Epithelial cell of proximal tubule (primary cell): ENCODE results near the gene CELSR1. TPM values are rescaled to one million over a fixed set of nuclear protein-coding genes. Genes with fewer than 3 reads are reported as not detected.

Experiments
- DNase-seq: peaks from one replicate; pipeline ENCODE4 v3.0.0-alpha.2; 2011; ENCODE audit warnings: low read depth
- H3K4me3 ChIP-seq: 2 replicates; pipeline ENCODE4 v1.5.1; 2011; ENCODE audit warnings: low read depth, mild to moderate bottlenecking, low read length
- total RNA-seq: library from RNA; depleted of rRNA; stranded (reverse); fragments of >200 nt; gene quantifications from 2 replicates; pipeline ENCODE4 v1.2.3, GENCODE V29; 2015
- TF ChIP-seq, protein P1 (sequence below): conservative IDR thresholded peaks from 2 replicates; pipeline ENCODE4 v1.5.1; 2012; ENCODE audit warnings: low read depth, mild to moderate bottlenecking, low read length

The CELSR1 gene
- total RNA-seq, 1 donor from 2014 or later = 85.0 TPM

GRCh38 chr22:46387748-46388147 is 149.7 kb downstream of the CELSR1 start:
- H3K4me3 ChIP-seq = no peak overlapping the region
- no peak for DNase-seq
- TF ChIP-seq, protein P1, sequence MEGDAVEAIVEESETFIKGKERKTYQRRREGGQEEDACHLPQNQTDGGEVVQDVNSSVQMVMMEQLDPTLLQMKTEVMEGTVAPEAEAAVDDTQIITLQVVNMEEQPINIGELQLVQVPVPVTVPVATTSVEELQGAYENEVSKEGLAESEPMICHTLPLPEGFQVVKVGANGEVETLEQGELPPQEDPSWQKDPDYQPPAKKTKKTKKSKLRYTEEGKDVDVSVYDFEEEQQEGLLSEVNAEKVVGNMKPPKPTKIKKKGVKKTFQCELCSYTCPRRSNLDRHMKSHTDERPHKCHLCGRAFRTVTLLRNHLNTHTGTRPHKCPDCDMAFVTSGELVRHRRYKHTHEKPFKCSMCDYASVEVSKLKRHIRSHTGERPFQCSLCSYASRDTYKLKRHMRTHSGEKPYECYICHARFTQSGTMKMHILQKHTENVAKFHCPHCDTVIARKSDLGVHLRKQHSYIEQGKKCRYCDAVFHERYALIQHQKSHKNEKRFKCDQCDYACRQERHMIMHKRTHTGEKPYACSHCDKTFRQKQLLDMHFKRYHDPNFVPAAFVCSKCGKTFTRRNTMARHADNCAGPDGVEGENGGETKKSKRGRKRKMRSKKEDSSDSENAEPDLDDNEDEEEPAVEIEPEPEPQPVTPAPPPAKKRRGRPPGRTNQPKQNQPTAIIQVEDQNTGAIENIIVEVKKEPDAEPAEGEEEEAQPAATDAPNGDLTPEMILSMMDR = no peak

DNA sequence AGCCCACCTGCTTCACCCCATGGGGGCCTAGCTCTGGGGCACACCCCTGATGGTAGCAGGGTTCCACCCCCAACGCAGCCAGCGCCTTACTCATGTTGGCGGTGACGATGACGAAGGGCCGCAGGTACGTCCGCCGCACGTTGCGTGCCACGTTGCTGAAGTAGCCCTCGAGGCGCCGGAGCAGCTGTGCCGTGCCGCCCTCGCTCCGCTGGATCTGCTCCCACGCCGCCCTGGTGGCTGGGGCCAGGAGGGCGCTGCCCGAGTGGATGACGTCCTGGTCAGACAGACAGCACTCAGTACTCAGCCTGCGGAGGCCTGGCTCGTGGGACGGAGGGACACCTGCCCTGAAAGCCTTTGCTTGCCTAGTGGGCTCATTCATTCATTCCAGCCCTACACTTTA is 151.1 kb downstream of the CELSR1 start:
- no peak for DNase-seq

GRCh38 chr22:46382524-46382923 is 154.9 kb downstream of the CELSR1 start:
- no peak for DNase-seq
- H3K4me3 ChIP-seq = no peak overlapping the region
- TF ChIP-seq, protein P1 = no peak

More for the DNA sequence above, 151.1 kb downstream of the CELSR1 start:
- no peak overlapping the region for H3K4me3 ChIP-seq
- TF ChIP-seq, protein P1 = peak; percentile 27

- no peak overlapping the region for H3K4me3 ChIP-seq
- no peak for DNase-seq
- TF ChIP-seq, protein P1 = no peak
Observed at GRCh38 chr22:46381731-46382130, 155.7 kb downstream of the CELSR1 start.

- TF ChIP-seq, protein P1 = no peak
- DNase-seq = no peak
- H3K4me3 ChIP-seq = no peak overlapping the region
Observed at GRCh38 chr22:46381142-46381541, 156.3 kb downstream of the CELSR1 start.

DNA sequence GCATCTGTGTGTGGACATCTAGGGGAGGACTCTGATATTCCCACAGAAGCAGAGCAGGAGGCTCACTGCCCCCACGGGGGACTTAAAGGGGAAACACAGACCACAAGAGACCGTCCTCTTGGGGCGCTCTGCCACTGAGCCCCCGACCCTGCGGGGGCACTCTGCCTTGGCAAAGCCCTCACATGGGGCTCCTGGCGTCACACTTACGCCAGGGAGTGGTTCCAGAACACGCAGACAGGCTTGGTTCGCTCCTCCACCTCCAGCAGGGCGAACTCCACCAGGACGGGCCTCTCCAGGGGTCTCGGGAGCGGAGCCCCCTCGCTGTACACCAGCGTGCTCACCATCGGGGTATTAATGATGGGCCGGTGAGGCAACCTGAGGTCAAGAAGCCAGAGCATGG is 156.8 kb downstream of the CELSR1 start:
- H3K4me3 ChIP-seq = no peak overlapping the region
- TF ChIP-seq, protein P1 = no peak
- no peak for DNase-seq

- TF ChIP-seq, protein P1 = no peak
- DNase-seq = no peak
- H3K4me3 ChIP-seq = no peak overlapping the region
Observed at GRCh38 chr22:46380069-46380468, 157.4 kb downstream of the CELSR1 start.
